Measurements from ENCODE around the gene PDE4B. TPM values are rescaled to one million over a fixed set of nuclear protein-coding genes. Genes with fewer than 3 reads are reported as not detected.

PDE4B gene
- total and polyA plus RNA-seq, 7 donors: 4.1 to 191 (median 16.3) TPM

DNA sequence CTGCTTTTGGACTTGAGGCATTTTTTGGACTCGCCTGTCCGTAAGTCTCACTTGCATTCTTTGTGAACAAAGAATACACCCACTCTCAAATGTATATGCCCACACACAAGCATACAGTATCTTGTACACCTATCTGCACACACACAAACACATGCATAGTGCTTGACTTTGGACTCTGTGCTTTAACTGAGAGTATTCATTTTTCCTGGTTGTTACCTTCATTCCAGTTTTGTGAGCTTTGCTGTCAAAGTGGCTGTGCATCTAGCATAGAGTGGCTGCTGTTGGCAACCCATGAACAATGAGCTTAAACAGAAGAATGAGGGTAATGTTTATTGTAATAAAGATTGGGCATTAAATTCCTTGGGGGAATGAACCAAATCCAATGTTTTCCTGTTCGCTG, 199.0 kb downstream of the PDE4B start:
- no peak overlapping the region for H3K27ac ChIP-seq
- intact Hi-C loops (cut with DNase I): no loop called here
- no peaks in the 10 kb centered on the region for H3K9me3 ChIP-seq
- 72 to 78% (median 78%) methylated on average over 3 of the region's 3 CpGs for WGBS, 3 donors
- no peaks in the 10 kb centered on the region for H3K27me3 ChIP-seq (ENCODE audit: insufficient read depth in 3 of 3, low read length in 2 of 3)
- ATAC-seq: no peak
- TF ChIP-seq CTCF (IDR thresholded peaks at IDR 0.05): no peak
- H3K36me3 ChIP-seq (ENCODE audit: insufficient read depth in 1 of 2, low read depth in 1 of 2): no peaks in the 10 kb centered on the region
- DNase-seq: no peak
- no peaks in the 10 kb centered on the region for H3K4me1 ChIP-seq
- H3K4me3 ChIP-seq: no peak overlapping the region

- Histone ChIP-seq H3K4me1 (no peaks in the 10 kb centered on the region), H3K36me3 (ENCODE audit: insufficient read depth in 1 of 2, low read depth in 1 of 2) (no peaks in the 10 kb centered on the region), H3K27me3 (ENCODE audit: insufficient read depth in 3 of 3, low read length in 2 of 3) (no peaks in the 10 kb centered on the region), H3K9me3 (no peaks in the 10 kb centered on the region), H3K27ac (no peak overlapping the region), H3K4me3 (no peak overlapping the region)
- ATAC-seq: no peak
- no peak for DNase-seq
- 55 to 63% (median 59%) methylated on average over 6 of the region's 6 CpGs for WGBS, 3 donors
- no peak for TF ChIP-seq CTCF (IDR thresholded peaks at IDR 0.05)
- intact Hi-C loops (cut with DNase I): no loop called here
These were observed 199.6 kb downstream of the PDE4B start for GRCh38 chr1:65992165-65992821.

GRCh38 chr1:65992831-65993271, 200.2 kb downstream of the PDE4B start:
- Histone ChIP-seq H3K4me3 (no peak overlapping the region), H3K4me1 (no peaks in the 10 kb centered on the region), H3K27ac (no peak overlapping the region), H3K27me3 (ENCODE audit: insufficient read depth in 3 of 3, low read length in 2 of 3) (no peaks in the 10 kb centered on the region), H3K9me3 (no peaks in the 10 kb centered on the region), H3K36me3 (ENCODE audit: insufficient read depth in 1 of 2, low read depth in 1 of 2) (no peaks in the 10 kb centered on the region)
- no peak for ATAC-seq
- no peak for TF ChIP-seq CTCF (IDR thresholded peaks at IDR 0.05)
- WGBS, 3 donors: 86 to 87% (median 86%) methylated on average over 7 of the region's 7 CpGs
- intact Hi-C loops (cut with DNase I): no loop called here
- no peak for DNase-seq

- ATAC-seq (no peak), DNase-seq (no peak)
- no peak for TF ChIP-seq CTCF (IDR thresholded peaks at IDR 0.05)
- Histone ChIP-seq H3K9me3 (no peaks in the 10 kb centered on the region), H3K4me1 (no peaks in the 10 kb centered on the region), H3K4me3 (no peak overlapping the region), H3K36me3 (ENCODE audit: insufficient read depth in 1 of 2, low read depth in 1 of 2) (no peaks in the 10 kb centered on the region), H3K27me3 (ENCODE audit: insufficient read depth in 3 of 3, low read length in 2 of 3) (no peaks in the 10 kb centered on the region), H3K27ac (no peak overlapping the region)
- intact Hi-C loops (cut with DNase I): no loop called here
- WGBS, 3 donors: 75 to 82% (median 80%) methylated on average over 2 of the region's 2 CpGs
These were observed 201.5 kb downstream of the PDE4B start for GRCh38 chr1:65994223-65994622.

GRCh38 chr1:65995336-65995735, 202.6 kb downstream of the PDE4B start:
- H3K27me3 ChIP-seq (ENCODE audit: insufficient read depth in 3 of 3, low read length in 2 of 3): no peaks in the 10 kb centered on the region
- H3K36me3 ChIP-seq (ENCODE audit: insufficient read depth in 1 of 2, low read depth in 1 of 2): no peaks in the 10 kb centered on the region
- ATAC-seq (no peak), DNase-seq (no peak)
- no peaks in the 10 kb centered on the region for H3K4me1 ChIP-seq
- no peak overlapping the region for H3K4me3 ChIP-seq
- no peak for TF ChIP-seq CTCF (IDR thresholded peaks at IDR 0.05)
- no peak overlapping the region for H3K27ac ChIP-seq
- WGBS, 3 donors: 50 to 56% (median 55%) methylated on average over 6 of the region's 6 CpGs
- intact Hi-C loops (cut with DNase I): no loop called here
- no peaks in the 10 kb centered on the region for H3K9me3 ChIP-seq

Data from psoas muscle (tissue), 8 donors.